HL-60/S4 treated with retinoic acid at 250 ng/mL for 4 days and 3 days (cell line): ENCODE results near the gene TCTN3.
"Not testable (repeated sequence)": the region's sequence is repeated elsewhere in the genome, so short reads cannot be mapped to it uniquely, and the experiment has no call there.

Source experiments
- in situ Hi-C: fragments of 300-500 bp; cut with MboI; formaldehyde crosslinking; loops from 2 replicates; pipeline ENCODE4 v1.7.0; 2022; ENCODE audit warnings: low sequenced_read_pairs

The TCTN3 gene

GRCh38 chr10:95640891-95641315 lies 52.8 kb downstream of the TCTN3 start:
- in situ Hi-C loops: no loop called here

- in situ Hi-C loops: no loop called here
These were observed 55.8 kb downstream of the TCTN3 start for GRCh38 chr10:95637911-95638310.

- in situ Hi-C loops: no loop called here
These were observed 56.6 kb downstream of the TCTN3 start for GRCh38 chr10:95637140-95637539.

GRCh38 chr10:95635319-95635733 lies 58.4 kb downstream of the TCTN3 start:
- in situ Hi-C loops: no loop called here

GRCh38 chr10:95628786-95629185 lies 64.9 kb downstream of the TCTN3 start:
- in situ Hi-C loops: no loop called here

GRCh38 chr10:95626500-95626899 lies 67.2 kb downstream of the TCTN3 start:
- in situ Hi-C loops: no loop called here

- in situ Hi-C loops: not testable (repeated sequence)
These were observed 73.3 kb downstream of the TCTN3 start for GRCh38 chr10:95620415-95620814.

GRCh38 chr10:95618101-95618500 lies 75.6 kb downstream of the TCTN3 start:
- in situ Hi-C loops: no loop called here

GRCh38 chr10:95616446-95616845 lies 77.3 kb downstream of the TCTN3 start:
- in situ Hi-C loops: no loop called here
